Amygdala (tissue), 56 donors: ENCODE results near the gene FOXR1.
"Not testable (repeated sequence)": the region's sequence is repeated elsewhere in the genome, so short reads cannot be mapped to it uniquely, and the experiment has no call there.

Experiments used
- DNase-seq, 56 donors: peaks; one replicate each; lab custom pipeline; 2025; lab: John Stamatoyannopoulos, UW

Gene FOXR1

DNA sequence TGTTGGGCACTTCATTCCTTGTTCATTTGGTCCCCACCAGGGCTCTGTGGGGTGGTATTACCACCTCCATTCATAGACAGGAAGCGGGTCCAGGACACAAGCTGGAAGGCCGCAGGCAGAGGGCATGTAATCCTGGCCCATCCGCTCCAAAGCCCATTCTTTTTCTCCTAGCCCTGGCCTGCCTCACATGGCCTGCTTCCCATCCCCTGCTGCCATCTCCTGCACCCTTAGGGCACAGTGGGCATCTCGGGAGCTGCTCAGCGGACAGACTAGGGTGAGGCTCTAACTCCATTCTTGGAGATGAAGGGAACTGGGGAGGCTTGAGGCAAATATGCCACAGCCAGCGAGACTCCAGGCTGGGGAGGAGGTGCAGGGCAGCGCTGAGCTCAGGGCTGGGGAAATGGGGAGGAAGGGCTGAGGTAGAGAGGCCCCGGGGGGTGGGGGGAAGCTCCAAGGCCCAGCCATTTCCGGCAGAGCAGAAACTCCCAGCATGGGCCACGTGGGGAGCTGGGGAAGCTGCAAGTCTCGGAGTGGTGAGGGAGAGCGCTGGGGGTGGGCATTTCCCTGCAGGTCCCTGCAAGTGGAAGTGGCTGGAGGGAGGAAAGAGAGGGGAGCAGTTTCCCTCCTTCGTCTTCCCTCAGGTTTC lies 31.5 kb upstream of the FOXR1 start:
- peak in 16 of 56 donors; percentile 17 to 61 (median 39) for DNase-seq

DNA sequence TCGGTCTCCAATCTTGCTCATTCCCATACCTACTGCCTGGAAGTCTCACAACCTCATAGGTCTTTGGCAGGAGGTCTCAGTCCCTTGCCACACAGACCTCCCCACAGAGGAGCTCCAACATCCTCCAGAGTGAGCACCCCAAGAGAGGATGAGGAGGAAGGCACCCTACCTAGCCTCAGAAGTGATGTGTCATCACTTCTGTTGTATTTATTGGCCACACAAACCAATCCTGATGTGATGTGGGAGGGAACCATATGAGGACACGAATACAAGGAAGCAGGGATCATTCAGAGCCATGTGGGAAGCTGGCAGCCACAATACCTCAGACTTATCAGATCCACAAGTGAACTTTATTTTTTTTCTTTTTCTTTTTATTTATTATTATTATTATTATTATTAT lies 24.5 kb upstream of the FOXR1 start:
- DNase-seq: no peak

- no peak for DNase-seq
Observed at GRCh38 chr11:118948000-118948399, 23.6 kb upstream of the FOXR1 start.

DNA sequence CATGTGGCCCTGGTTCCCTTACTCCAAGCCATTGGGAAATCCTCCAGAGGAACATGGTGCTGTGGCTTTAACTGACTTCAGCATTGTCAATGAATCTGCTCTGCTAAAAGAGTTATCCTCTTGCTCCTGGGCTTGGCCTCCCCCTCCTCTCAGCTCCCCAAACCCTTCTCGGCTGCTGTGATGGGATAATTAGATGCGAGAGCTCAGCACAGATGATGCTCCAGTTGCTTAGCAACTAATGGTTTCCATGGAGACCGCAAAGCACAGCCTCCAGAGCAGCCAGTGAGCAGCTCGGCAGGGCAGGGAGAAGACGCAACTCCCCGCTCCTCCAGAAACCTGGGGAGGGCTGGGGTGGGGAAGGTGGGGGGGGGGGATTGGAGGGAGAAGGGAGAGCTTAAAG lies 18.3 kb upstream of the FOXR1 start:
- peak in 51 of 56 donors; percentile 9 to 89 (median 68) for DNase-seq

GRCh38 chr11:118953976-118954375 lies 17.6 kb upstream of the FOXR1 start:
- DNase-seq: not testable (repeated sequence)

DNA sequence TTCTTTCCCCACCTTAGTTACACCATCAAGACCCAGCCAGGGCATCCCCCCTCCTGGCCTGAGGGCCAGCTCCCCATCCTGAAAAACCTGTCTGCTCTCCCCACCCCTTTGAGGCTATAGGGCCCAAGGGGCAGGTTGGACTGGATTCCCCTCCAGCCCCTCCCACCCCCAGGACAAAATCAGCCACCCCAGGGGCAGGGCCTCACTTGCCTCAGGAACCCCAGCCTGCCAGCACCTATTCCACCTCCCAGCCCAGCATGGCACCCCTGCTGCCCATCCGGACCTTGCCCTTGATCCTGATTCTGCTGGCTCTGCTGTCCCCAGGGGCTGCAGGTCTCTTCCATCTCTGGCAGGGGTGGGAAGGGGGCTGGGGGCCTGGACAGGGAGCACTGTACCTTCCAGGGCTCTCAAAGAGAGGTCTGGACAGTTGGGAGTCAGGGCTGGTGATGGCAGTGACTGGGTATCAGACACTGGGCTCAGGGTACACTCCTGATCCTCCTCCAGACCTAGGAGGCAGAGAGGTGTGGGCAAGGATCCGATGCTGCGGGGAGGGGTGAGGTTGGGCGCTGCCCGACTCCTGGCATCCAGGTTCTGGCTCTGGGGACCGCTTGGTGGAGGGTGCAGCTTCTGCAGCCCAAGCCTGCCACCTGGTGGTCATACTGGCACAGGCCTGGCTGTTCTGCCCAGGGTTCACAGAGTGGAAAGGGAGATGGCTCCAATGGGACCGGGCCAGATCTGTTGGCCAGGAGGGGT lies 15.3 kb upstream of the FOXR1 start, which contains the start of gene UPK2:
TSS of gene UPK2 (plus strand) at position 205 of the 753 bp plus-strand sequence. CDS start at position 258, 53 bp downstream.
- peak; percentile 32 to 90 (median 72) for DNase-seq

DNA sequence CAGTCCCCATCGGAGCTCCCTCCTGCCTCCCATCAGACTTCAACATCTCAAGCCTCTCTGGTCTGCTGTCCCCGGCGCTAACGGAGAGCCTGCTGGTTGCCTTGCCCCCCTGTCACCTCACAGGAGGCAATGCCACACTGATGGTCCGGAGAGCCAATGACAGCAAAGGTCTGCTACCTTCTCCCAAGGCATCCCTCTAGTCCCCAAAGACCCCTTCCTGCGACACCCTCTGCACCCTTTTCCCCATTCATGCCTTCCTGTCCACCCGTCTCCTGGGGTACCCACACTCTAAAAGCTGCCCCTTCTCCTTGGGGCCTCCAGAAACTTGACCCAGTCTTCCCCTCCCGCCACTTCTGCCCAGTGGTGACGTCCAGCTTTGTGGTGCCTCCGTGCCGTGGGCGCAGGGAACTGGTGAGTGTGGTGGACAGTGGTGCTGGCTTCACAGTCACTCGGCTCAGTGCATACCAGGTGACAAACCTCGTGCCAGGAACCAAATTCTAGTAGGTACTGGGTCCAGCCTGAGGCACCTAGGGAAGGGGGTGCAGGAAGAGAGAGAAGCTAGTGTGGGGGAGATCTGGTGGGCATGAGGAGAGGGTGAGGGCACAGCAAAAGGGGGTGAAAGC lies 14.6 kb upstream of the FOXR1 start:
- no peak for DNase-seq

GRCh38 chr11:118957549-118957948 lies 14.0 kb upstream of the FOXR1 start:
- DNase-seq: no peak

DNA sequence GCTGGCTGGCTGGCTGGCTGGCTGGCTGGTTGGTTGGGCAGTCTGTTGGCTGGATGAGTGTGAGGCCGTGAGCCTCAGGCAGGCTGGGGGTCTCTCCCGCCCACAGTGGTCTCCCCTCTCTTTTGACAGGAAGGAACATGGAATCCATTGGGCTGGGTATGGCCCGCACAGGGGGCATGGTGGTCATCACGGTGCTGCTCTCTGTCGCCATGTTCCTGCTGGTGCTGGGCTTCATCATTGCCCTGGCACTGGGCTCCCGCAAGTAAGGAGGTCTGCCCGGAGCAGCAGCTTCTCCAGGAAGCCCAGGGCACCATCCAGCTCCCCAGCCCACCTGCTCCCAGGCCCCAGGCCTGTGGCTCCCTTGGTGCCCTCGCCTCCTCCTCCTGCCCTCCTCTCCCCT lies 13.6 kb upstream of the FOXR1 start:
- DNase-seq: no peak

- no peak for DNase-seq
Observed at GRCh38 chr11:118958577-118958976, 13.0 kb upstream of the FOXR1 start.

GRCh38 chr11:118961189-118961588 lies 10.4 kb upstream of the FOXR1 start:
- no peak for DNase-seq

- no peak for DNase-seq
Observed at GRCh38 chr11:118961591-118961990, 10.0 kb upstream of the FOXR1 start.

DNA sequence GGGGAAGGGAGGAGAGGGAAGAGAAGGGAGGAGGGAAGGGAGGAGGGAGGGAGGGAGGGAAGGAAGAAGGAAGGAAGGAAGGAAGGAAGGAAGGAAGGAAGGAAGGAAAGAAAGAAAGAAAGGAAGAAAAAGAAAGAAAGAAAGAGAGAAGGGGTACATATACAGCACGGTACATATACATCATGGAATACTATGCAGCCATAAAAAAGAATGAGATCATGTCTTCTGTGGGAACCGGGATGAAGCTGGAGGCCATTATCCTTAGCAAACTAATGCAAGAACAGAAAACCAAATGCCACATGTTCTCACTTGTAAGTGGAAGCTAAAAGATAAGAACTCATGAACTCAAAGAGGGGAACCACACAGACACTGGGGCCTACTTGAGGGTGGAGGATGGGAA lies 2.1 kb upstream of the FOXR1 start:
- DNase-seq: not testable (repeated sequence)

GRCh38 chr11:118973985-118974384 lies 2.4 kb downstream of the FOXR1 start:
- no peak for DNase-seq

DNA sequence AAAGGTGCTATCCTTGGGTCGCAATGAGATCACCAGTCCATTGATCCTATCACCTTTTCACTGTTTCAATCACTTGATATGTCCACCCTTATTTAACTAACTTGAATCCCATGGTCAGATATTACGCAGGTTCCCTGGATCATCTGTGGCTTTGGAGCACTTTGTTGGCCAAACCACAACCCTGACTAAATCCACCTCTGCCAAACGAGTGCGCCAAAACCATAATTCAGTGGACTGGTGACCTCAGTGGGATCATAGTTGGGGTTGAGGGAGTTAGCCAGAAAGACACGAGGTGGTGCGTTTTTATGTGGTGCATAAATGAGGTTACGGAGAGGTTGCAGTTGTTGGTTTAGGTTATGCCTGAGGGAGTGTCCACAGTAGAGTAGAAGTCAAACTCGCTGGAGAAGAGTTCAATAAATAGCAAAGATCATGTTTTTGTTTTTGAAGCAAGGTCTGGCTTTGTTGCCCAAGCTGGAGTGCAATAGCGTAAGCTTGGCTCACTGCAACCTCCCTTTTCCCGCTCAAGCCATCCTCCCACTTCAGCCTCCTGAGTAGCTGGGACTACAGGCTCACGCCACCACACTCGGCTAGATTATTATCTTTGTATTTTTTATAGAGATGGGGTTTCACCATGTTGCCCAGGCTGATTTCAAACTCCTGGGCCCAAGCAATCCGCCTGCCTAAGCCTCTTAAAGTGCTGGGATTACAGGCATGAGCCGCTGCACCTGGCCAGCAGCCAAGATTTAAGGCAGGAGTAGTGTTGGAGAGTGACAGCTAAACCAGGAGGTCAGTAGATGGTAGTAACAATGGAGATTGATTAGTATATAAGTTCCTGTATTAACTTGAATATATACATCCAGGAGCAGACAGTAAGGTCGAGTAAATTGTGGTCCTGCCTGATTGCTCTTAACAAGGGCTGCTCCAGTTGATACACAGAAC lies 4.5 kb downstream of the FOXR1 start:
- DNase-seq: no peak

DNA sequence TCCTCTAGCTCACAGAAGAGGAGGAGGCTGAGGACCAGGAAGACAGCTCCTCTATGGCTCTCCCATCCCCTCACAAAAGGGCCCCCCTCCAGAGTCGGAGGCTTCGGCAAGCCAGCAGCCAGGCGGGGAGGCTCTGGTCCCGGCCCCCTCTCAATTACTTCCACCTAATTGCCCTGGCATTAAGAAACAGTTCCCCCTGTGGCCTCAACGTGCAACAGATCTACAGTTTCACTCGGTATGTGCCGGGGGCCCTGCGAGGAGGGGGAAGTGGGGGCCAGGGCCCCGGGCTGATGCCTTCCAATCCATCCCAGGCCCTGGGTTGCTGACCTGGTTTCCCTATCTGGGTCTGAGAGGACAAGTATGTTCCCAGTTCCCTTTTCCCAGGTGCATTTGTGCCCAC lies 7.9 kb downstream of the FOXR1 start:
- no peak for DNase-seq

- DNase-seq: peak in 5 of 56 donors; percentile 8 to 42 (median 17)
Observed at GRCh38 chr11:118980191-118980881, 8.8 kb downstream of the FOXR1 start.

DNA sequence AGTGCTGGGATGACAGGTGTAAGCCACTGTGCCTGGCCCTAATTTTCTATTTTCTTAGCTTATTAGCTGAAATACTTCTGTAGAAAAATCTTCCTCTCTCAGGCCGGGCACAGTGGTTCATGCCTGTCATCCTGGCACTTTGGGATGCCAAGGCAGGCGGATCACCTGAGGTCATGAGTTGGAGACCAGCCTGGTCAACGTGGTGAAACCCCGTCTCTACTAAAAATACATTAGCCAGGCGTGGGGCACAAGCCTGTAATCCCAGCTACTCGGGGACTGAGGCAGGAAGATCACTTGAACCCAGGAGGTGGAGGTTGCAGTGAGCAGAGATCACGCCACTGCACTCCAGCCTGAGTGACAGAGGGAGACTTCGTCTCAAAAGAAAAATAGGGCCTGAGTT lies 12.8 kb downstream of the FOXR1 start:
- not testable (repeated sequence) for DNase-seq

GRCh38 chr11:118984825-118985224 lies 13.3 kb downstream of the FOXR1 start:
- DNase-seq: no peak

DNA sequence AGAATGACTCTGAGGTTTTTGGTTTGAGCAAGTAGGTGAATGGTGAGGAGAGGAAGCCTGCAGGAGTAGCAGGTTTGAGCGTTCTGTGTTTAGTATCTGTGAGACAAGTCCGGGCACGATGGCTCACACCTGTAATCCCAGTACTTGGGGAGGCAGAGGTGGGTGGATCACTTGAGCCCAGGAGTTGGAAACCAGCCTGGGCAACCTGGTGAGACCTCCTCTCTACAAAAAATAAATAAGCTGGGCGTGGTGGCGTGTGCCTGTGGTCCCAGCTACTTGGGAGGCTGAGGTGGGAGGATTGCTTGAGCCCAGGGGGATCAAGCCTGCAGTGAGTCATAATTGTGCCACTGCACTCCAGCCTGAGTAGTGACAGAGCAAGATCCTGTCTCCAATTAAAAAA lies 16.7 kb downstream of the FOXR1 start:
- no peak for DNase-seq
